NCI-H2227 (cell line): ENCODE results near the gene RAB4A.
"Not testable (repeated sequence)": the region's sequence is repeated elsewhere in the genome, so short reads cannot be mapped to it uniquely, and the experiment has no call there.

ENCODE experiments used
- DNase-seq: peaks from one replicate; lab custom pipeline; 2025; ENCODE audit not compliant: unreplicated experiment; lab: John Stamatoyannopoulos, UW

RAB4A gene

GRCh38 chr1:229295745-229296144, 24.8 kb downstream of the RAB4A start:
- DNase-seq: no peak

DNA sequence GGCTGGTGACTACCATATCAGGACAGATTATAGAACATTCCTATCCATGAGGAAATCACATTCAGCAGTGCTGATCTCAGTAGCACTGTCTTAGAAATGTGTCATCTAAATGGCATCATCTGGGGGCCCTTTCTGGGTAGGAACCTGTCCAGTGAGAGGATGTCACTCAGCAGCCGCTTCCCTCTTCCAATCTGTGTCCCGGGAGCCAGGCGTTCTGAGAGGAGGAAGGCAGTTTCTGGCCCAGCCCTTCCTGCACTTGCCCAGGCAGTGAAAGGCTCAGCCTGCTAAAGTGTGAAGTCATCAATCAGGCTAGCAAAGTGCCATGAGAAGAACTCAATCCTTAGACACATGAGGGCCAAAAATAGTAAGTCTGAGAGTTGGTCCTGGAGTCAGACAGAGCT, 25.6 kb downstream of the RAB4A start:
- no peak for DNase-seq

GRCh38 chr1:229297746-229298145, 26.8 kb downstream of the RAB4A start:
- DNase-seq: no peak

- DNase-seq: no peak
These were observed 27.5 kb downstream of the RAB4A start for GRCh38 chr1:229298420-229298819.

- DNase-seq: no peak
These were observed 28.1 kb downstream of the RAB4A start for GRCh38 chr1:229298887-229299503.

DNA sequence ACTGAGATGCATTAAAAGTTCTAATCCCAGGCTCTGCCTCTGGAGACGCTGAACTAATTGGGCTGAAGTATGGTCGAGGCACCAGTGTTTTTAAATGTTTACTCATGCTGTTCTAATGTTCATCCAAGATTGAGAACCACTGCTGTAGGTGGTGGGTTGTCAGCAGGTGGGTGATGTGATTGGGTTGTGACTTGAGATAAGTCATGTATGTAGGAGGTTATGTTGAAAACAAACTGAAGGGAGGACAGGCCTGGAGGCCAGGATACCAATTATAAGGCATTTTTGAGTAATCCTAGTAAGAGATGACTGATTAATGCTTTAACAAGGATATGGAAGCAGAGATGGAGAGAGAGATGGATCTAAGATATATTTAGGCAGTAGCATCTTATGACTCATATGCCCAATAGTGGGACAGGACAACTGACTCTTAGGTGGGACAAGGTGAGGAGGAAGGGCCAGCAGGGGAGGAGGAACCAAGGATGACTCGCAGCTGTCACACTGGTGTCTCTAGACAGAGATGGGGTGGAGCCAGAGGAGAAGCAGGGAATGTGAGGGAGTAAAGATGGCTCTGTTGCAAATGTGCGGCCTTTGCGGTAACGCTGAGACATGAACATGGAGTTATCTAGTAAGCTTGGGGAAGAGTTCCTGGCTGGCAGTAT, 29.3 kb downstream of the RAB4A start:
- no peak for DNase-seq

DNA sequence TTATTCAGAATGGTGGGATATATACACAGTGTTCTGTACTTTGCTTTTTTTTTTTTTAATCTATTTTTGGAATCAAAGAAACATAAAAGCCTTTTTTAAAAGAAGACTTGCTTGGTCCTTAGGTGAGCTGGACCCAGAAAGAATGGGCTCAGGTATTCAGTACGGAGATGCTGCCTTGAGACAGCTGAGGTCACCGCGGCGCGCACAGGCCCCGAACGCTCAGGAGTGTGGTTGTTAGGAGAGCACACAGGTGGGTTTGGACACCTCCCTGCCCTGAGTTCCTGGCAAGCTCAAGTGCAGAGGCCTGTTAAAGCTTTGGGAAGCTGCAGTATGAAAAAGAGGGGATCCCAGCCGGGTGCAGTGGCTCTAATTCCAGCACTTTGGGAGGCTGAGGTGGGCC, 31.8 kb downstream of the RAB4A start:
- DNase-seq: no peak

DNA sequence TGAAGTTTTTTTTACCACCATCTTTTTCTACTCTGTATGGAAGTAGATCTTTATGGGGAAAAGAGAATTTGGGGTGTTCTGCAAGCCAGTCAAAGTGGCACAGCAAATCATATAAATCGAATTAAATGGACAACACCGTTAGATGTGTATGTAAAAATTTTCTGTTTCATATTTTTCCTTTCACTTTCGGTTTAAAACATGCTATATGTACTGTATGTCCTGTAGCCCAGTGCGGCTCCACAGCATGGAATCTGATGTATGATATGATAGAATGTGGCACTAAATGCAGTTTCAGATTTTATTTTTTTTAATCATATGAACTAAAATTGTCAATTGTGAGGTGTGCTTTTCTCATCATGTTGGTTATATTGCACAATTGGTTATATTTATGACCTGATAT, 32.9 kb downstream of the RAB4A start:
- no peak for DNase-seq

- no peak for DNase-seq
These were observed 34.5 kb downstream of the RAB4A start for GRCh38 chr1:229305392-229305791.

GRCh38 chr1:229309074-229309473, 38.2 kb downstream of the RAB4A start:
- DNase-seq: no peak

- DNase-seq: no peak
These were observed 38.8 kb downstream of the RAB4A start for GRCh38 chr1:229309684-229310083.

GRCh38 chr1:229310833-229311232, 39.9 kb downstream of the RAB4A start:
- no peak for DNase-seq

DNA sequence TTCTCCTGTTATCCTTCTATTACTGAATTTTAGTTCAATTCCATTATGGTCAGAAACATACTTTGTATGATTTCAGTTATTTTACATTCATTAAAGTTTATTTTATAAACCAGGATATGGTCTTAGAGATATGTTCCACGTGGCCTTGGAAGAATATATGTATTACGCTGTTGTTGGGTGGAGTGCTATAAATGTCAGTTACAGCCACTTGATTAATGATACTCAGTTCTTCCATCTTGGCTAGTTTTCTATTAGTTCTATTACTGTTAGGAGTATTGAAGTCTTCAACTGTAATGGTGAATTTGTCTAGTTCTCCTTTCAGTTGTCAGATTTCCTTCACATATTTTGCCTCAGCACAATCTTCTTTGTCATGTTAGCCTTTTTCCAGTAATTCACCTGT, 45.3 kb downstream of the RAB4A start:
- DNase-seq: no peak

GRCh38 chr1:229318056-229318455, 47.1 kb downstream of the RAB4A start:
- no peak for DNase-seq

GRCh38 chr1:229319487-229319886, 48.6 kb downstream of the RAB4A start:
- no peak for DNase-seq

DNA sequence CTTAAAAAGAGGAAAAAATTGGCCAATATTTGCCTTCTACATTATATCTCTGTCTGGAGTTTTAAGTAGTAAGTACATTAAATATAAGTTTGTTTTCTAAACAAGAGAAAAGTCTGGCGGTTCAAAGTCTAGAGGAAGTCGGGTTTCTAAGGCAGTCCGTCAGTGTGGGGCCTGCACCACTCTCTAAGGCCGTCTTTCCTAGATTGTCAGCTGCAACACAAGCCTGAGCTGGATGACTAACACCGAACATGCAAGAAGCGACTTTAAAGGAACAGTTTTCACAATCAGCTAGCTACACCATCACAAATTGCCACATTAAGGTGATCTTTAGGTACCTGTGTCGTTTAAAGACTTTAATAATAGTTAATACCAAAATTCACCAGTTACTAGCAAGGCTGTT, 52.3 kb downstream of the RAB4A start:
- DNase-seq: no peak

DNA sequence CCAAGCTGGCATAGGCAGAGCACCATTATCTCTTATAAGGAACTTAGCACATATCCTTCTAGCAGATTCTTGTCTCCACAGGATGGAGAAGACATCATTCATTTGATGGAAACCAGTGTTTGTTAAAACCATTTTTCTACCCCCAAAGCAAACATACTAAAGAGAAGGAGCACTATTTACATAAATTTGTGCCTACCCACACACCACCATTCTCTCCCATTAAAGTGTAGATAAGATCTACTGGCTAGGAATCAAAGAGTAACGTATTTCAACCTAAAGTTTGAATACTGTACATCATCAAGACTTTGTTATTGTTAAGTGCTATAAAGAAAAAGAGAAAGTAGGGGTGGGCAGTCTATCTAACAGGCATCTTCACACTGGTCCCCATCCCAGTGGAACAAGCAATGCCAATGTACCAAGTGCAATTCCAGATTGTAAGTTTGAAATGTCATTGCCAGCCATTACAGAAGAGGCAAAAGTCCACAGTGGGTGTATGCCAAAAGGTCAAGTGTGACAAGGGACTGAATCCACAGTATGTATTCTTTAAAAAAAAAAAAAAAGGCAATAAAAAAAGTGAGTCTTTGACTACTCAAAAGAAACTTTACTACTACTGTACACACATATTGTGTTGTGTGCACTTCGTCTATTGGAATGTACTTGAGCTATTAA, 53.1 kb downstream of the RAB4A start:
- no peak for DNase-seq

DNA sequence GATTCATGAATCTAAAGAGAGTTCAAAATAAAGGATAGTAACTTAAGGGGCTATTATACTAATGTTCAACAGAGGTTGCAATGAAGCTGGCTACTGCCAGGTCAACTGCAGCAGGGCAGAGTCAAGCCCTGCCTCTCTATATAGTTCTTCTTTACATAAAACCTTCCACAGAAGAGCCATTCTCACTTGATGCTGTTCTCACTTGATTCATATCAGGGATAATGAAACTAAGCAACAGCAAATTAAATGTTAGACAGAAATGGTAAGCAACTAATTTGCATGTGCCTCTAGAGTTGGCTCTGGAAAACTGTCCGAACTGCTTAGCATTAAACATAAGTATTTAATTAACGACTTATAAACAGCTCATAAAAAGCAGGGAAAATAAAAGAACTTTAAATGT, 54.5 kb downstream of the RAB4A start:
- no peak for DNase-seq

- DNase-seq: no peak
These were observed 55.1 kb downstream of the RAB4A start for GRCh38 chr1:229325853-229326487.

- no peak for DNase-seq
These were observed 55.7 kb downstream of the RAB4A start for GRCh38 chr1:229326601-229327000.

DNA sequence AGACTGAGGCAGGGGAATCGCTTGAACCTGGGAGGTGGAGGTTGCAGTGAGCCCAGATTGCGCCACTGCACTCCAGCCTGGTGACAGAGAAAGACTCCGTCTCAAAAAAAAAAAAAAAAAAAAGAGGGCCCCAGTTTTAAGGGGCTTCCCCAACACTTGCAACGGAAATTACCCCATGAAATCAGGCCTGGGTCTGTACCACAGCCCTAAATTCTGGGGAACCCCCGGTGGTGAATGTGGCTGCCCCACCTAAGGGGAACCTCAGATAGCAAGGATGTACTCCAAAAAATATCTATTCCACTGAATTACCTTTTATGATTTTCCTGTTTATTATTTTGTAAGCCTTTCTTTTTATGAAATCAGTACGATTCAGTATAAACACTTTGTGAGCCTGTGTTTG, 56.9 kb downstream of the RAB4A start:
- DNase-seq: not testable (repeated sequence)
